Measurements from ENCODE around the gene COBL. TPM values are rescaled to one million over a fixed set of nuclear protein-coding genes. Genes with fewer than 3 reads are reported as not detected.

Gene COBL
- total RNA-seq, 1 experiment from 2014 or later = 51.4 TPM

GRCh38 chr7:51129527-51130472 lies 186.8 kb downstream of the COBL start:
- no TSS peak for BruUV-seq (replicated peaks)
- Histone ChIP-seq H3K4me2 (no peak overlapping the region), H3K27me3 (ENCODE audit: insufficient read depth, low read depth) (no peaks in the 10 kb centered on the region), H3F3A (ENCODE audit: insufficient read depth, low read depth) (peaks cover 2% of the 10 kb centered on the region; the same call in 1 of the 2 replicates), H3K4me1 (replicated peaks; ENCODE audit: insufficient read depth) (no peaks in the 10 kb centered on the region), H3K36me3 (ENCODE audit: low read depth) (0 out of 2 replicates have a peak, but pooled peaks cover 12% of the 10 kb centered on the region), H2AFZ (no peak overlapping the region), H3K4me3 (no peak overlapping the region), H3K79me2 (ENCODE audit: low read depth) (no peaks in the 10 kb centered on the region), H4K20me1 (ENCODE audit: insufficient read depth) (no peaks in the 10 kb centered on the region), H3K9me2 (ENCODE audit: insufficient read depth) (no peaks in the 10 kb centered on the region), H3K9me3 (ENCODE audit: insufficient read depth, low read depth) (no peaks in the 10 kb centered on the region; the same call in 1 of the 2 replicates), H3K27ac (no peak overlapping the region)
- POLR2A ChIA-PET (ENCODE audit: unreplicated experiment) = no interaction called here
- intact Hi-C loops (cut with micrococcal nuclease; ENCODE audit: unreplicated experiment) = loop anchor here (10.0 kb wide), 1 partner anchor 165 kb away; no protein-coding TSS in a partner anchor
- TF ChIP-seq EZH2 (IDR thresholded peaks at IDR 0.05; ENCODE audit: low read depth) (no peak), CTCF (conservative IDR thresholded peaks at IDR 0.05) (no peak)
- no peak for DNase-seq
- CTCF ChIA-PET = no interaction called here

- Histone ChIP-seq H3K27me3 (ENCODE audit: insufficient read depth, low read depth) (no peaks in the 10 kb centered on the region), H3K4me3 (no peak overlapping the region), H3K36me3 (ENCODE audit: low read depth) (0 out of 2 replicates have a peak, but pooled peaks cover 5% of the 10 kb centered on the region), H3F3A (ENCODE audit: insufficient read depth, low read depth) (peaks cover 12% of the 10 kb centered on the region), H3K4me2 (no peak overlapping the region), H3K4me1 (replicated peaks; ENCODE audit: insufficient read depth) (peaks cover 7% of the 10 kb centered on the region), H4K20me1 (ENCODE audit: insufficient read depth) (no peaks in the 10 kb centered on the region), H3K27ac (no peak overlapping the region), H2AFZ (no peak overlapping the region), H3K79me2 (ENCODE audit: low read depth) (no peaks in the 10 kb centered on the region), H3K9me3 (ENCODE audit: insufficient read depth, low read depth) (no peaks in the 10 kb centered on the region; the same call in 1 of the 2 replicates), H3K9me2 (ENCODE audit: insufficient read depth) (no peaks in the 10 kb centered on the region)
- intact Hi-C loops (cut with micrococcal nuclease; ENCODE audit: unreplicated experiment) = loop anchor here (10.0 kb wide), 1 partner anchor 164 kb away; no protein-coding TSS in a partner anchor
- DNase-seq = no peak
- POLR2A ChIA-PET (ENCODE audit: unreplicated experiment) = no interaction called here
- TF ChIP-seq CTCF (conservative IDR thresholded peaks at IDR 0.05) (no peak), EZH2 (IDR thresholded peaks at IDR 0.05; ENCODE audit: low read depth) (no peak)
- no TSS peak for BruUV-seq (replicated peaks)
- CTCF ChIA-PET = no interaction called here
Observed at GRCh38 chr7:51128545-51129435, 187.8 kb downstream of the COBL start.

GRCh38 chr7:51127618-51127904 lies 189.0 kb downstream of the COBL start:
- no TSS peak for BruUV-seq (replicated peaks)
- POLR2A ChIA-PET (ENCODE audit: unreplicated experiment) = interaction anchor here (0.7 kb wide), 1 partner anchor 68 kb away, joined by 3 read pairs; no protein-coding TSS in a partner anchor
- Histone ChIP-seq H3K4me2 (no peak overlapping the region), H3F3A (ENCODE audit: insufficient read depth, low read depth) (peaks cover 22% of the 10 kb centered on the region), H3K27ac (no peak overlapping the region), H3K4me3 (no peak overlapping the region), H3K27me3 (ENCODE audit: insufficient read depth, low read depth) (no peaks in the 10 kb centered on the region), H2AFZ (no peak overlapping the region), H3K36me3 (ENCODE audit: low read depth) (no peaks in the 10 kb centered on the region), H4K20me1 (ENCODE audit: insufficient read depth) (no peaks in the 10 kb centered on the region), H3K4me1 (replicated peaks; ENCODE audit: insufficient read depth) (peaks cover 18% of the 10 kb centered on the region), H3K79me2 (ENCODE audit: low read depth) (no peaks in the 10 kb centered on the region), H3K9me2 (ENCODE audit: insufficient read depth) (no peaks in the 10 kb centered on the region), H3K9me3 (ENCODE audit: insufficient read depth, low read depth) (no peaks in the 10 kb centered on the region; the same call in 1 of the 2 replicates)
- CTCF ChIA-PET = interaction anchor here (1.1 kb wide), 1 partner anchor 12 kb away, joined by 12 read pairs; no protein-coding TSS in a partner anchor
- TF ChIP-seq EZH2 (IDR thresholded peaks at IDR 0.05; ENCODE audit: low read depth) = no peak
- no peak for TF ChIP-seq CTCF (conservative IDR thresholded peaks at IDR 0.05)
- no peak for DNase-seq
- intact Hi-C loops (cut with micrococcal nuclease; ENCODE audit: unreplicated experiment) = loop anchor here (10.0 kb wide), 1 partner anchor 163 kb away; no protein-coding TSS in a partner anchor
